Ovary (tissue), 10 donors: ENCODE data around the gene UNCX. TPM values are rescaled to one million over a fixed set of nuclear protein-coding genes. Genes with fewer than 3 reads are reported as not detected.

ENCODE experiments used
- DNase-seq, 5 donors: peaks; one replicate each; pipeline ENCODE4 v3.0.0-alpha.2; 2019 to 2020
- H3K27ac ChIP-seq, 2 donors: fragments of 200-600 bp; one replicate each; pipeline versions ENCODE4 v1.5.1 to v1.8.0; 2019 to 2022
- H3K27me3 ChIP-seq: fragments of 200-600 bp; one replicate; pipeline ENCODE4 v1.8.0; 2022
- H3K36me3 ChIP-seq: fragments of 200-600 bp; sonication (generic); one replicate; pipeline ENCODE4 v1.5.1; 2019
- H3K4me1 ChIP-seq: one replicate; pipeline ENCODE4 v1.8.1; 2013; ENCODE audit warnings: mild to moderate bottlenecking, moderate library complexity; ENCODE audit not compliant: insufficient read depth
- H3K4me3 ChIP-seq: fragments of 200-600 bp; sonication (generic); one replicate; pipeline ENCODE4 v1.5.1; 2017
- H3K9me3 ChIP-seq, 2 donors: fragments of 200-600 bp in 1 of 2; sonication (generic) in 1 of 2; one replicate each; pipeline versions ENCODE4 v1.5.1 to v1.8.1; 2013 to 2019; ENCODE audit warnings: mild to moderate bottlenecking in 1 of 2, moderate library complexity in 1 of 2
- CTCF ChIP-seq, 3 donors: fragments of 450-650 bp in 2 of 3; fragments of 200-600 bp in 1 of 3; IDR thresholded peaks; one replicate each; pipeline versions ENCODE4 v1.5.1 to v1.8.0; 2016 to 2022; ENCODE audit warnings: antibody characterized with exemption in 3 of 3, mild to moderate bottlenecking in 1 of 3
- EP300 ChIP-seq: sonication (generic); formaldehyde crosslinking; IDR thresholded peaks from one replicate; pipeline ENCODE4 v1.6.1; 2017; ENCODE audit warnings: antibody characterized with exemption
- POLR2A ChIP-seq: fragments of 450-650 bp; IDR thresholded peaks from one replicate; pipeline ENCODE4 v1.6.1; 2017; ENCODE audit warnings: antibody characterized with exemption, mild to moderate bottlenecking, moderate library complexity
- WGBS, 3 donors: extraction: QIAGEN DNeasy Blood & Tissue Kit in 1 of 3; methylation state at CpG; one replicate each; pipeline versions ENCODE4 v1.1.5 to v1.1.7; 2013 to 2017; 5-methylcytosine and 5-hydroxymethylcytosine counted together
- intact Hi-C, 4 donors: fragments of 100-400 bp; cut with DNase I; formaldehyde crosslinking; loops; one replicate each; pipeline versions ENCODE4 v1.11.0 to v1.15.1; 2022 to 2023
- long read RNA-seq, 3 donors: library from polyadenylated mRNA in 2 of 3; unstranded in 2 of 3; transcript quantifications; one replicate each; pipeline ENCODE4 v2.0.0 and lab custom pipeline, GENCODE V29; 2021 to 2026
- polyA plus RNA-seq, 2 donors: library from polyadenylated mRNA; stranded (reverse); fragments of 200-250 nt in 1 of 2; fragments of 350-450 nt in 1 of 2; fragmentation: Illumina TruSeq in 1 of 2; extraction: RNeasy Lipid Tissue Mini Kit (QIAGEN cat#74804) in 1 of 2; gene quantifications; one replicate each; pipeline ENCODE4 v1.2.3, GENCODE V29; 2013 to 2014
- total RNA-seq, 7 donors: library from RNA; depleted of rRNA in 2 of 7; stranded (reverse); fragments of >200 nt in 2 of 7; fragmentation: NEBNext Ultra II Directional in 3 of 7; extraction: Animal tissue kit (Norgen Biotek cat#: 25700) in 3 of 7; gene quantifications; one replicate each; pipeline versions ENCODE4 v1.1.0 to v1.2.4, GENCODE V29; 2016 to 2023
- donor health status: DM: no; HTN: no; CAD: no; lungs with moderate emphysema.
- donor health status: DM: no; HTN: no; CAD: no.
- donor health status: Bipolar disorder and iron deficiency.
- donor health status: DM: yes; HTN: yes; CAD: no.
- donor health status: DM: no; HTN: no; CAD: no.
- donor health status: DM: yes; HTN: yes; CAD: no.

Gene UNCX
- total RNA-seq (not detected), polyA plus RNA-seq (not detected)
- long read RNA-seq, donor 1 = 0 reads
- long read RNA-seq, donor 2 = 0 reads
- long read RNA-seq, donor 3 = 0 reads

GRCh38 chr7:1232623-1233332 is at the start of gene UNCX:
Gene UNCX, plus strand, starts transcription at chr7:1232872. Its CDS starts 146 bp downstream, at chr7:1233018.
- no peaks in the 10 kb centered on the region for H3K9me3 ChIP-seq
- no peaks in the 10 kb centered on the region for H3K36me3 ChIP-seq
- no peak for DNase-seq
- intact Hi-C loops = no loop called here
- 1 to 2% (median 1%) methylated on average over 22 to 81 of the region's 81 CpGs for WGBS, 3 donors
- H3K4me1 ChIP-seq = no peaks in the 10 kb centered on the region
- no peak for TF ChIP-seq EP300
- TF ChIP-seq CTCF (IDR thresholded peaks at IDR 0.05) = no peak
- TF ChIP-seq POLR2A = no peak
- H3K4me3 ChIP-seq = no peak within 1 kb of the TSS
- H3K27ac ChIP-seq = no peak within 1 kb of the TSS
- peaks cover 19% of the 10 kb centered on the region for H3K27me3 ChIP-seq

GRCh38 chr7:1187127-1187526 is 45.5 kb upstream of the UNCX start:
- H3K4me3 ChIP-seq = no peak overlapping the region
- 71 to 82% (median 75%) methylated on average over 11 of the region's 11 CpGs for WGBS, 3 donors
- intact Hi-C loops = loop anchor here in 1 of 4 donors (10.0 kb wide), 2 partner anchors 282 to 862 kb away; no protein-coding TSS in a partner anchor
- no peak for TF ChIP-seq EP300
- TF ChIP-seq CTCF (IDR thresholded peaks at IDR 0.05) = no peak
- no peak for TF ChIP-seq POLR2A
- H3K27ac ChIP-seq = no peak overlapping the region
- H3K27me3 ChIP-seq = no peaks in the 10 kb centered on the region
- no peaks in the 10 kb centered on the region for H3K4me1 ChIP-seq
- no peaks in the 10 kb centered on the region for H3K9me3 ChIP-seq
- DNase-seq = no peak
- H3K36me3 ChIP-seq = no peaks in the 10 kb centered on the region

- Histone ChIP-seq H3K9me3 (no peaks in the 10 kb centered on the region), H3K27me3 (no peaks in the 10 kb centered on the region), H3K36me3 (no peaks in the 10 kb centered on the region), H3K27ac (no peak overlapping the region), H3K4me3 (no peak overlapping the region), H3K4me1 (no peaks in the 10 kb centered on the region)
- DNase-seq = no peak
- intact Hi-C loops = loop anchor here in 1 of 4 donors (10.0 kb wide), 2 partner anchors 284 to 864 kb away; no protein-coding TSS in a partner anchor
- TF ChIP-seq POLR2A (no peak), EP300 (no peak), CTCF (IDR thresholded peaks at IDR 0.05) (no peak)
- WGBS, 3 donors = 86 to 89% (median 89%) methylated on average over 5 to 6 of the region's 6 CpGs
Observed at GRCh38 chr7:1188720-1189294, 43.9 kb upstream of the UNCX start.

GRCh38 chr7:1189986-1190772 is 42.5 kb upstream of the UNCX start:
- no peak for DNase-seq
- no peaks in the 10 kb centered on the region for H3K4me1 ChIP-seq
- no peaks in the 10 kb centered on the region for H3K9me3 ChIP-seq
- H3K4me3 ChIP-seq = no peak overlapping the region
- intact Hi-C loops = loop anchor here in 1 of 4 donors (10.0 kb wide), 2 partner anchors 285 to 865 kb away; no protein-coding TSS in a partner anchor
- no peaks in the 10 kb centered on the region for H3K36me3 ChIP-seq
- H3K27ac ChIP-seq = no peak overlapping the region
- TF ChIP-seq POLR2A (no peak), EP300 (no peak), CTCF (IDR thresholded peaks at IDR 0.05) (no peak)
- no peaks in the 10 kb centered on the region for H3K27me3 ChIP-seq
- 74 to 83% (median 78%) methylated on average over 10 of the region's 10 CpGs for WGBS, 3 donors
